Measurements from ENCODE around the gene MYPN. TPM values are rescaled to one million over a fixed set of nuclear protein-coding genes. Genes with fewer than 3 reads are reported as not detected.

Gene MYPN
- total RNA-seq, 1 experiment from 2014 or later, result 6.0 TPM

GRCh38 chr10:68079434-68079833 is 29.9 kb upstream of the MYPN start:
- TF ChIP-seq CTCF (conservative IDR thresholded peaks at IDR 0.05; ENCODE audit: low read depth, low read length) (no peak), EZH2phosphoT487 (IDR thresholded peaks at IDR 0.05; ENCODE audit: borderline replicate concordance, low read length) (no peak), EZH2 (IDR thresholded peaks at IDR 0.05; ENCODE audit: low read length, unreplicated experiment) (no peak)
- no peak for DNase-seq
- no peak overlapping the region for H3K4me3 ChIP-seq (ENCODE audit: low read length)
- H3K9ac ChIP-seq (ENCODE audit: low read length), result no peak overlapping the region
- CTCF ChIA-PET, result no interaction called here
- H3K27me3 ChIP-seq (ENCODE audit: low read length), result no peaks in the 10 kb centered on the region
- H3K36me3 ChIP-seq (ENCODE audit: low read depth, low read length), result no peaks in the 10 kb centered on the region
- H4K20me1 ChIP-seq (ENCODE audit: low read length), result no peaks in the 10 kb centered on the region
- peaks cover 10% of the 10 kb centered on the region for H3K79me2 ChIP-seq (ENCODE audit: low read length)
- POLR2A ChIA-PET (ENCODE audit: unreplicated experiment), result no interaction called here
- H3K4me2 ChIP-seq (ENCODE audit: low read length), result no peak overlapping the region
- H3K9me3 ChIP-seq (ENCODE audit: low read length), result no peaks in the 10 kb centered on the region
- H3F3A ChIP-seq (ENCODE audit: low read length, unreplicated experiment), result no peaks in the 10 kb centered on the region
- BruUV-seq (replicated peaks), result no TSS peak
- H3K27ac ChIP-seq (ENCODE audit: low read length), result no peak overlapping the region
- peaks cover 39% of the 10 kb centered on the region for H3K4me1 ChIP-seq (ENCODE audit: insufficient read depth, low read length)
- H2AFZ ChIP-seq (ENCODE audit: low read length), result no peak overlapping the region
- intact Hi-C loops (cut with micrococcal nuclease), result no loop called here
- ATAC-seq, result no peak
- no peaks in the 10 kb centered on the region for H3K9me2 ChIP-seq (replicated peaks; ENCODE audit: low read length)

GRCh38 chr10:68080853-68081431 is 28.3 kb upstream of the MYPN start:
- DNase-seq (peak; percentile 56), ATAC-seq (peak; percentile 12; the same call in 1 of the 2 replicates)
- Histone ChIP-seq H3K36me3 (ENCODE audit: low read depth, low read length) (no peaks in the 10 kb centered on the region), H3K4me2 (ENCODE audit: low read length) (peak overlapping the region; percentile 3; the same call in 1 of the 2 replicates), H3K27ac (ENCODE audit: low read length) (no peak overlapping the region), H2AFZ (ENCODE audit: low read length) (peak overlapping the region; percentile 13; the same call in 1 of the 2 replicates), H3K9ac (ENCODE audit: low read length) (no peak overlapping the region), H3F3A (ENCODE audit: low read length, unreplicated experiment) (no peaks in the 10 kb centered on the region), H4K20me1 (ENCODE audit: low read length) (no peaks in the 10 kb centered on the region), H3K4me3 (ENCODE audit: low read length) (no peak overlapping the region), H3K79me2 (ENCODE audit: low read length) (no peaks in the 10 kb centered on the region), H3K27me3 (ENCODE audit: low read length) (no peaks in the 10 kb centered on the region), H3K9me2 (replicated peaks; ENCODE audit: low read length) (no peaks in the 10 kb centered on the region), H3K9me3 (ENCODE audit: low read length) (no peaks in the 10 kb centered on the region), H3K4me1 (ENCODE audit: insufficient read depth, low read length) (peaks cover 44% of the 10 kb centered on the region)
- BruUV-seq (replicated peaks), result no TSS peak
- TF ChIP-seq EZH2 (IDR thresholded peaks at IDR 0.05; ENCODE audit: low read length, unreplicated experiment) (no peak), CTCF (conservative IDR thresholded peaks at IDR 0.05; ENCODE audit: low read depth, low read length) (no peak), EZH2phosphoT487 (IDR thresholded peaks at IDR 0.05; ENCODE audit: borderline replicate concordance, low read length) (no peak)
- POLR2A ChIA-PET (ENCODE audit: unreplicated experiment), result no interaction called here
- CTCF ChIA-PET, result no interaction called here
- intact Hi-C loops (cut with micrococcal nuclease), result no loop called here

- Histone ChIP-seq H3K4me3 (ENCODE audit: low read length) (no peak overlapping the region), H3K9me3 (ENCODE audit: low read length) (no peaks in the 10 kb centered on the region), H3K4me2 (ENCODE audit: low read length) (no peak overlapping the region), H3K27ac (ENCODE audit: low read length) (no peak overlapping the region), H4K20me1 (ENCODE audit: low read length) (no peaks in the 10 kb centered on the region), H3K9me2 (replicated peaks; ENCODE audit: low read length) (no peaks in the 10 kb centered on the region), H3K36me3 (ENCODE audit: low read depth, low read length) (no peaks in the 10 kb centered on the region), H3K79me2 (ENCODE audit: low read length) (no peaks in the 10 kb centered on the region), H3K27me3 (ENCODE audit: low read length) (no peaks in the 10 kb centered on the region), H2AFZ (ENCODE audit: low read length) (peak overlapping the region; percentile 25; the same call in 1 of the 2 replicates), H3K4me1 (ENCODE audit: insufficient read depth, low read length) (peaks cover 53% of the 10 kb centered on the region), H3K9ac (ENCODE audit: low read length) (no peak overlapping the region), H3F3A (ENCODE audit: low read length, unreplicated experiment) (peaks cover 4% of the 10 kb centered on the region)
- TF ChIP-seq CTCF (conservative IDR thresholded peaks at IDR 0.05; ENCODE audit: low read depth, low read length) (no peak), EZH2 (IDR thresholded peaks at IDR 0.05; ENCODE audit: low read length, unreplicated experiment) (no peak), EZH2phosphoT487 (IDR thresholded peaks at IDR 0.05; ENCODE audit: borderline replicate concordance, low read length) (no peak)
- ChIA-PET POLR2A (ENCODE audit: unreplicated experiment) (no interaction called here), CTCF (interaction anchor here (0.7 to 0.8 kb wide), 2 partner anchors 9 to 126 kb away, joined by 3 to 5 read pairs; no protein-coding TSS in a partner anchor)
- DNase-seq, result no peak
- no peak for ATAC-seq
- no TSS peak for BruUV-seq (replicated peaks)
- intact Hi-C loops (cut with micrococcal nuclease), result loop anchor here (2.0 kb wide), 1 partner anchor 227 kb away; no protein-coding TSS in a partner anchor
Observed at GRCh38 chr10:68081916-68082315, 27.4 kb upstream of the MYPN start.

Measured in PC-3 (cell line).